Spleen (tissue), 13 donors: Measurements from ENCODE around the gene ST8SIA6. TPM values are rescaled to one million over a fixed set of nuclear protein-coding genes. Genes with fewer than 3 reads are reported as not detected.
"Not testable (repeated sequence)": the region's sequence is repeated elsewhere in the genome, so short reads cannot be mapped to it uniquely, and the experiment has no call there.

Source experiments
- DNase-seq: peaks from one replicate; pipeline ENCODE4 v3.0.0-alpha.2; 2020
- H3K27ac ChIP-seq, 8 donors: fragments of 200-600 bp; sonication (generic) in 7 of 8; 1 replicate in 4 of 8; 2 replicates in 4 of 8; pipeline versions ENCODE4 v1.5.0 to v1.8.0; 2016 to 2021; ENCODE audit warnings: inconsistent platforms in 4 of 8, mild to moderate bottlenecking in 4 of 8, moderate library complexity in 1 of 8
- H3K27me3 ChIP-seq, 7 donors: fragments of 200-600 bp; sonication (generic) in 6 of 7; replicated peaks in 1 of 7; 1 replicate in 4 of 7; 2 replicates in 3 of 7; pipeline versions ENCODE4 v1.5.0 to v1.8.0; 2016 to 2021; ENCODE audit warnings: inconsistent platforms in 3 of 7, mild to moderate bottlenecking in 1 of 7
- H3K36me3 ChIP-seq, 6 donors: fragments of 200-600 bp; sonication (generic) in 5 of 6; 1 replicate in 4 of 6; 2 replicates in 2 of 6; pipeline versions ENCODE4 v1.5.0 to v1.8.0; 2016 to 2021; ENCODE audit warnings: inconsistent platforms in 2 of 6
- H3K4me1 ChIP-seq, 6 donors: fragments of 200-600 bp; sonication (generic) in 5 of 6; 1 replicate in 3 of 6; 2 replicates in 3 of 6; pipeline versions ENCODE4 v1.5.0 to v1.8.0; 2016 to 2021; ENCODE audit warnings: inconsistent platforms in 3 of 6
- H3K4me3 ChIP-seq, 8 donors: fragments of 200-600 bp; sonication (generic) in 7 of 8; 1 replicate in 4 of 8; 2 replicates in 4 of 8; pipeline versions ENCODE4 v1.5.0 to v1.8.0; 2016 to 2021; ENCODE audit warnings: inconsistent platforms in 4 of 8, mild to moderate bottlenecking in 4 of 8, moderate library complexity in 2 of 8
- H3K9me3 ChIP-seq, 8 donors: fragments of 200-600 bp; sonication (generic) in 7 of 8; 1 replicate in 4 of 8; 2 replicates in 4 of 8; pipeline versions ENCODE4 v1.5.0 to v1.8.0; 2016 to 2021; ENCODE audit warnings: inconsistent platforms in 4 of 8
- CTCF ChIP-seq, 11 experiments: fragments of 200-600 bp in 7 of 11; fragments of 450-650 bp in 4 of 11; sonication (generic) in 4 of 11; IDR thresholded peaks in 8 of 11; conservative IDR thresholded peaks in 3 of 11; 1 replicate in 7 of 11; 2 replicates in 4 of 11; pipeline versions ENCODE4 v1.4.0 to v1.8.0; 2016 to 2021; ENCODE audit warnings: antibody characterized with exemption in 11 of 11, inconsistent platforms in 4 of 11, mild to moderate bottlenecking in 1 of 11
- POLR2A ChIP-seq, 3 donors: fragments of 450-650 bp; IDR thresholded peaks; one replicate each; pipeline ENCODE4 v1.5.1; 2017; ENCODE audit warnings: antibody characterized with exemption in 3 of 3, mild to moderate bottlenecking in 1 of 3
- POLR2AphosphoS5 ChIP-seq, 3 donors: sonication (generic); formaldehyde crosslinking; IDR thresholded peaks; one replicate each; pipeline ENCODE4 v1.5.1; 2017; ENCODE audit warnings: antibody characterized with exemption in 3 of 3
- WGBS, 5 donors: extraction: QIAGEN DNeasy Blood & Tissue Kit in 3 of 5; methylation state at CpG; one replicate each; pipeline versions ENCODE4 v1.1.5 to v1.1.7; 2013 to 2018; 5-methylcytosine and 5-hydroxymethylcytosine counted together
- intact Hi-C: fragments of 100-400 bp; cut with DNase I; formaldehyde crosslinking; loops from one replicate; pipeline ENCODE4 v1.15.0; 2023; ENCODE audit warnings: low total_unique reads
- long read RNA-seq, 2 donors: transcript quantifications; one replicate each; lab custom pipeline, GENCODE V29; 2026
- polyA plus RNA-seq, 3 donors: library from polyadenylated mRNA; stranded (reverse); fragments of 200-250 nt; gene quantifications; one replicate each; pipeline ENCODE4 v1.2.1, GENCODE V29; 2013
- total RNA-seq, 7 donors: library from RNA; depleted of rRNA in 3 of 7; stranded (reverse); fragments of >200 nt in 3 of 7; fragmentation: NEBNext Ultra II Directional in 4 of 7; extraction: Animal tissue kit (Norgen Biotek cat#: 25700) in 4 of 7; gene quantifications; one replicate each; pipeline versions ENCODE4 v1.1.0 to v1.2.1, GENCODE V29; 2016 to 2021
- donor health status: healthy with polysubstance abuse.
- donor health status: DM: no; HTN: no; CAD: no; lungs with moderate emphysema.
- donor health status: DM: no; HTN: no; CAD: no.
- donor health status: Bipolar disorder and iron deficiency.
- donor health status: healthy.
- donor health status: DM: no; HTN: no; CAD: no.
- donor health status: DM: yes; HTN: yes; CAD: no.

The ST8SIA6 gene
- total RNA-seq (1 to 10 TPM in 4 of 7 donors, under 1 TPM in 2, not detected in 1; 0.66 to 1.2 (median 1.0) TPM), polyA plus RNA-seq (under 1 TPM in 1 of 3 donors, not detected in 2; 0.02 TPM)
- long read RNA-seq, donor 1: 0 reads
- long read RNA-seq, donor 2: 0 reads

- intact Hi-C loops: no loop called here
- peak within 1 kb of the TSS; percentile 23 to 73 (median 43) for H3K4me3 ChIP-seq
- DNase-seq: peak; percentile 87
- H3K27me3 ChIP-seq: peaks cover 0 to 70% (median 37%) of the 10 kb centered on the region in 7 donors
- no peak for TF ChIP-seq POLR2A (IDR thresholded peaks at IDR 0.05)
- peak in 2 of 3 donors; percentile 49 to 63 for TF ChIP-seq POLR2AphosphoS5 (IDR thresholded peaks at IDR 0.05)
- TF ChIP-seq CTCF (IDR thresholded peaks at IDR 0.05 in 8 of 11, conservative IDR thresholded peaks at IDR 0.05 in 3 of 11): no peak
- H3K27ac ChIP-seq: peak within 1 kb of the TSS in 5 of 8 donors; percentile 11 to 68 (median 51)
- H3K9me3 ChIP-seq: peaks cover 0 to 18% (median 8%) of the 10 kb centered on the region in 8 donors
- H3K36me3 ChIP-seq: peaks cover 0 to 3% (median 0%) of the 10 kb centered on the region in 6 donors
- WGBS, 5 donors: 2 to 8% (median 2%) methylated on average over 15 to 91 of the region's 91 CpGs
- peaks cover 7 to 30% (median 16%) of the 10 kb centered on the region in 6 donors for H3K4me1 ChIP-seq
Observed at GRCh38 chr10:17454161-17455014, at the start of gene ST8SIA6. Gene ST8SIA6 (minus strand): TSS chr10:17454595. CDS start chr10:17454255, 340 bp downstream.

- H3K27me3 ChIP-seq: no peaks in the 10 kb centered on the region
- DNase-seq: no peak
- intact Hi-C loops: no loop called here
- H3K9me3 ChIP-seq: no peaks in the 10 kb centered on the region
- 76 to 82% (median 79%) methylated on average over 7 of the region's 7 CpGs for WGBS, 5 donors
- TF ChIP-seq POLR2A (IDR thresholded peaks at IDR 0.05) (no peak), POLR2AphosphoS5 (IDR thresholded peaks at IDR 0.05) (no peak), CTCF (IDR thresholded peaks at IDR 0.05 in 8 of 11, conservative IDR thresholded peaks at IDR 0.05 in 3 of 11) (no peak)
- H3K4me1 ChIP-seq: peaks cover 0 to 6% (median 0%) of the 10 kb centered on the region in 6 donors
- no peak overlapping the region for H3K4me3 ChIP-seq
- no peak overlapping the region for H3K27ac ChIP-seq
- H3K36me3 ChIP-seq: no peaks in the 10 kb centered on the region
Observed at GRCh38 chr10:17503795-17504194, 49.4 kb upstream of the ST8SIA6 start.

GRCh38 chr10:17502814-17503213, 48.4 kb upstream of the ST8SIA6 start:
- 71 to 89% (median 78%) methylated on average over 2 of the region's 2 CpGs for WGBS, 5 donors
- intact Hi-C loops: no loop called here
- Histone ChIP-seq H3K36me3 (no peaks in the 10 kb centered on the region), H3K9me3 (no peaks in the 10 kb centered on the region), H3K27ac (no peak overlapping the region), H3K4me3 (no peak overlapping the region), H3K27me3 (no peaks in the 10 kb centered on the region), H3K4me1 (peaks cover 0 to 6% (median 0%) of the 10 kb centered on the region in 6 donors)
- TF ChIP-seq POLR2A (IDR thresholded peaks at IDR 0.05): no peak
- TF ChIP-seq CTCF (IDR thresholded peaks at IDR 0.05 in 8 of 11, conservative IDR thresholded peaks at IDR 0.05 in 3 of 11): no peak
- TF ChIP-seq POLR2AphosphoS5 (IDR thresholded peaks at IDR 0.05): no peak
- DNase-seq: no peak

- H3K9me3 ChIP-seq, H3K27me3 ChIP-seq, H3K4me1 ChIP-seq, DNase-seq, H3K36me3 ChIP-seq, H3K27ac ChIP-seq, H3K4me3 ChIP-seq, intact Hi-C loops: not testable (repeated sequence)
- 90 to 100% (median 94%) methylated on average over 5 of the region's 5 CpGs for WGBS, 5 donors
Observed at GRCh38 chr10:17499014-17499413, 44.6 kb upstream of the ST8SIA6 start.
